ENCODE data around the gene FNDC3B.

DNA sequence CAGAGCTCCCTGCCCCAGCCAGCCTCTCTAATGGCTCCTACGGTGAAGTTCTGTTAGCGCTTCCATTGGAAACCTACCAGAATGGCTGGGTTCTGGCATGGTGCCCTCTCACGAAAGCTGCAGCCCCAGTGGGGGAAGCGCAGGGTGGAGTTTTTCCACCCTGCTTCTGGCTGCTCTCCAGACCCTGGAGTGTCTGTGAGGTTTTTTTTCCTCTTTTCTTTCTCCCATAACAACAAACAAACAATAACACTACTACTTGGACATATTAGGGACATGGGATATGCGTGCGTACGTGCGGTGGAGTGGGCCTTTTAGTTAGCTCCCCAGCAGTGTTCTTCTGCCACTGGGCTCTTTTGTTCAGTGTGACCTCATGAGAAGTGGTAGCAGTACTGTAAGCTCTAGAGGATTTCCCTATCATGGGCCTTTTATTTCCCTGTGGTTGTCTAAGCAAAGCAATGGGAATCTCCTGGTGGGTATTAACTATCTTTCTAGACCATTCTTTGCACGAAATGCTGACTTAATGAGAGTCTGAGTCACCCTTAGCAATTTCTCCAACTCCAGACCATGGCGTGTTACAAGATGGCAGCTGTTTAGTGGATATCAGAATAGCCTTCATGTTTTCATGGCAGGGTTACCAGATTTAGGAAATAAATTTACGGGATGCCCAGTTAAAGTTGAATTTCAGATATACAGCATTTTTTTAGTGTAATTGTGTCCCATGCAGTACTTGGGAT lies 161.9 kb downstream of the FNDC3B start:
- TF ChIP-seq, protein P1, sequence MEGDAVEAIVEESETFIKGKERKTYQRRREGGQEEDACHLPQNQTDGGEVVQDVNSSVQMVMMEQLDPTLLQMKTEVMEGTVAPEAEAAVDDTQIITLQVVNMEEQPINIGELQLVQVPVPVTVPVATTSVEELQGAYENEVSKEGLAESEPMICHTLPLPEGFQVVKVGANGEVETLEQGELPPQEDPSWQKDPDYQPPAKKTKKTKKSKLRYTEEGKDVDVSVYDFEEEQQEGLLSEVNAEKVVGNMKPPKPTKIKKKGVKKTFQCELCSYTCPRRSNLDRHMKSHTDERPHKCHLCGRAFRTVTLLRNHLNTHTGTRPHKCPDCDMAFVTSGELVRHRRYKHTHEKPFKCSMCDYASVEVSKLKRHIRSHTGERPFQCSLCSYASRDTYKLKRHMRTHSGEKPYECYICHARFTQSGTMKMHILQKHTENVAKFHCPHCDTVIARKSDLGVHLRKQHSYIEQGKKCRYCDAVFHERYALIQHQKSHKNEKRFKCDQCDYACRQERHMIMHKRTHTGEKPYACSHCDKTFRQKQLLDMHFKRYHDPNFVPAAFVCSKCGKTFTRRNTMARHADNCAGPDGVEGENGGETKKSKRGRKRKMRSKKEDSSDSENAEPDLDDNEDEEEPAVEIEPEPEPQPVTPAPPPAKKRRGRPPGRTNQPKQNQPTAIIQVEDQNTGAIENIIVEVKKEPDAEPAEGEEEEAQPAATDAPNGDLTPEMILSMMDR (IDR thresholded peaks at IDR 0.05) = no peak
- no peak for TF ChIP-seq POLR2A (IDR thresholded peaks at IDR 0.05)

Measured in testis (tissue), 2 donors.